Kidney epithelial cell (primary cell): ENCODE measurements around the gene ABHD17A. TPM values are rescaled to one million over a fixed set of nuclear protein-coding genes. Genes with fewer than 3 reads are reported as not detected.
"Not testable (repeated sequence)": the region's sequence is repeated elsewhere in the genome, so short reads cannot be mapped to it uniquely, and the experiment has no call there.

Source experiments
- DNase-seq: peaks from one replicate; pipeline ENCODE4 v3.0.0-alpha.2; 2010; ENCODE audit warnings: low read depth
- H3K27me3 ChIP-seq: 2 replicates; pipeline ENCODE4 v1.6.0; 2011; ENCODE audit warnings: low read length; ENCODE audit not compliant: control insufficient read depth, insufficient read depth
- H3K36me3 ChIP-seq: 2 replicates; pipeline ENCODE4 v1.5.1; 2011; ENCODE audit warnings: low read length; ENCODE audit not compliant: control insufficient read depth, insufficient read depth
- H3K4me3 ChIP-seq: 2 replicates; pipeline ENCODE4 v1.5.1; 2011; ENCODE audit warnings: low read depth, mild to moderate bottlenecking, control low read depth, low read length
- CTCF ChIP-seq: IDR thresholded peaks from 2 replicates; pipeline ENCODE4 v1.5.1; 2011; ENCODE audit warnings: mild to moderate bottlenecking, moderate library complexity, low read length, control low read depth, inconsistent platforms; ENCODE audit not compliant: insufficient read depth, poor library complexity, severe bottlenecking
- total RNA-seq: library from RNA; depleted of rRNA; stranded (reverse); fragments of >200 nt; gene quantifications from 2 replicates; pipeline ENCODE4 v1.2.3, GENCODE V29; 2015

Gene ABHD17A
- total RNA-seq, 1 donor from 2014 or later, result 54.1 TPM

GRCh38 chr19:1882786-1883692 lies 2.3 kb downstream of the ABHD17A start:
- H3K36me3 ChIP-seq, result no peaks in the 10 kb centered on the region
- no peak for DNase-seq
- no peaks in the 10 kb centered on the region for H3K27me3 ChIP-seq
- no peak for TF ChIP-seq CTCF
- no peak overlapping the region for H3K4me3 ChIP-seq

GRCh38 chr19:1882089-1882785 lies 3.1 kb downstream of the ABHD17A start:
- TF ChIP-seq CTCF, result no peak

GRCh38 chr19:1881393-1882088 lies 3.8 kb downstream of the ABHD17A start:
- DNase-seq, H3K36me3 ChIP-seq, H3K4me3 ChIP-seq, H3K27me3 ChIP-seq: not testable (repeated sequence)

More at GRCh38 chr19:1882089-1882785, 3.1 kb downstream of the ABHD17A start:
- H3K36me3 ChIP-seq, result no peaks in the 10 kb centered on the region
- H3K27me3 ChIP-seq, result no peaks in the 10 kb centered on the region
- no peak overlapping the region for H3K4me3 ChIP-seq
- no peak for DNase-seq

- no peak for TF ChIP-seq CTCF
- Histone ChIP-seq H3K27me3 (no peaks in the 10 kb centered on the region), H3K4me3 (no peak overlapping the region), H3K36me3 (no peaks in the 10 kb centered on the region)
- DNase-seq, result no peak
Measured at GRCh38 chr19:1880611-1881392, 4.5 kb downstream of the ABHD17A start.

GRCh38 chr19:1879982-1880381 lies 5.3 kb downstream of the ABHD17A start:
- not testable (repeated sequence) for H3K4me3 ChIP-seq, DNase-seq, H3K27me3 ChIP-seq, H3K36me3 ChIP-seq

- H3K36me3 ChIP-seq, H3K27me3 ChIP-seq, DNase-seq, H3K4me3 ChIP-seq: not testable (repeated sequence)
Measured at GRCh38 chr19:1878583-1878982, 6.7 kb downstream of the ABHD17A start.

- not testable (repeated sequence) for H3K27me3 ChIP-seq, DNase-seq, H3K4me3 ChIP-seq, H3K36me3 ChIP-seq
Measured at GRCh38 chr19:1877280-1877660, 8.0 kb downstream of the ABHD17A start.
